IPS-20b (cell line): ENCODE data around the gene CDC42BPA.
"Not testable (repeated sequence)": the region's sequence is repeated elsewhere in the genome, so short reads cannot be mapped to it uniquely, and the experiment has no call there.

Source experiments
- H3K27ac ChIP-seq: one replicate; pipeline ENCODE4 v1.5.1; 2013; ENCODE audit warnings: low read length
- H3K27me3 ChIP-seq: 2 replicates; pipeline ENCODE4 v1.6.1; 2013; ENCODE audit warnings: mild to moderate bottlenecking, low read length, inconsistent platforms; ENCODE audit not compliant: insufficient read depth
- H3K36me3 ChIP-seq: 2 replicates; pipeline ENCODE4 v1.6.1; 2013; ENCODE audit warnings: low read depth, mild to moderate bottlenecking, inconsistent platforms, low read length, moderate library complexity; ENCODE audit not compliant: insufficient read depth
- H3K4me1 ChIP-seq: 2 replicates; pipeline ENCODE4 v1.6.1; 2013; ENCODE audit warnings: mild to moderate bottlenecking, control low read depth, inconsistent platforms, low read length, moderate library complexity; ENCODE audit not compliant: insufficient read depth
- H3K4me3 ChIP-seq: 2 replicates; pipeline ENCODE4 v1.5.1; 2013; ENCODE audit warnings: mild to moderate bottlenecking, low read length, inconsistent platforms
- H3K9ac ChIP-seq: 2 replicates; pipeline ENCODE4 v1.6.1; 2013; ENCODE audit warnings: low read depth, mild to moderate bottlenecking, inconsistent platforms, low read length, moderate library complexity
- H3K9me3 ChIP-seq: 2 replicates; pipeline ENCODE4 v1.6.1; 2013; ENCODE audit warnings: mild to moderate bottlenecking, low read depth, low read length, inconsistent platforms; ENCODE audit not compliant: insufficient read depth

Gene CDC42BPA

DNA sequence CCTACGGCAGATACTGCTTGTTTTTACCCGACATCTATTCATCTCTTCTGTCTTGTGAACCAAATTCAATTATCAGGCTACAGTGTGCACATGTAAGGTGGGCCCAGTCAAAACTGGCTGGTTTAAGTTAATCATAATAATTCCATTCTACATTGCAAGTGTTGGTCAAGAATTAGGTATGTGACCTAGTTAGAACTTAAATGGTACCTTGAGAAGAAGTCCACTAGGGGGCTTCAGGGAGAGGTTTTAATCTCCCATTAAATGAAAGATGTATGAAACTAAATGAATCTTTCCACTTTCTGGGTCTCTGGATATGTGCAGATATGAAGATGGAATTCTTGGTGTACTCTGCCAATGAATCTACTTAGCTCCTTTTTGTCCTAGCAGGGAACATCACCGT is 187.1 kb downstream of the CDC42BPA start:
- Histone ChIP-seq H3K4me1 (peaks cover 3% of the 10 kb centered on the region; the same call in 1 of the 2 replicates), H3K4me3 (no peak overlapping the region), H3K9ac (no peak overlapping the region), H3K27ac (no peak overlapping the region), H3K36me3 (peaks cover 15% of the 10 kb centered on the region), H3K27me3 (no peaks in the 10 kb centered on the region), H3K9me3 (no peaks in the 10 kb centered on the region)

DNA sequence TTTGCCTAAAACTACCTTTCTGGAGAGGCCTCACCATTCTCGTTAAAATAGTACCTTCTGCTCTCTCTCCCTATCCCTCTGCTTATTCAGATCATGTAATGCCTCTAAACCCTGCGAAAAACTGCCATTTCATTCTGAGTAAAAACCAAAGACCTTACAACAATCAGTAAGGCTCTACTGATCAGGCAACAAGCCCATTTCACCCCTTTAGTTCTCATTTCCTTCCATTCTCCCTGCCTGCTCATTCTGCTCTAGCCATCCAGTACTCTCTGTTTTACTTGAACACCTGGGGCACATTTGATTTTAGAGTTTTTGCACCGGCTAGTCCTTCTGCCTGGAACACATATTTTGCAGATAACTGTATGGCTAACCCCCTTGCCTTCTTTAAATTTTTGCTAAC is 190.4 kb downstream of the CDC42BPA start:
- Histone ChIP-seq H3K4me1 (peaks cover 13% of the 10 kb centered on the region; the same call in 1 of the 2 replicates), H3K4me3 (no peak overlapping the region), H3K9me3 (no peaks in the 10 kb centered on the region), H3K27ac (no peak overlapping the region), H3K36me3 (peaks cover 6% of the 10 kb centered on the region), H3K9ac (no peak overlapping the region), H3K27me3 (no peaks in the 10 kb centered on the region)

DNA sequence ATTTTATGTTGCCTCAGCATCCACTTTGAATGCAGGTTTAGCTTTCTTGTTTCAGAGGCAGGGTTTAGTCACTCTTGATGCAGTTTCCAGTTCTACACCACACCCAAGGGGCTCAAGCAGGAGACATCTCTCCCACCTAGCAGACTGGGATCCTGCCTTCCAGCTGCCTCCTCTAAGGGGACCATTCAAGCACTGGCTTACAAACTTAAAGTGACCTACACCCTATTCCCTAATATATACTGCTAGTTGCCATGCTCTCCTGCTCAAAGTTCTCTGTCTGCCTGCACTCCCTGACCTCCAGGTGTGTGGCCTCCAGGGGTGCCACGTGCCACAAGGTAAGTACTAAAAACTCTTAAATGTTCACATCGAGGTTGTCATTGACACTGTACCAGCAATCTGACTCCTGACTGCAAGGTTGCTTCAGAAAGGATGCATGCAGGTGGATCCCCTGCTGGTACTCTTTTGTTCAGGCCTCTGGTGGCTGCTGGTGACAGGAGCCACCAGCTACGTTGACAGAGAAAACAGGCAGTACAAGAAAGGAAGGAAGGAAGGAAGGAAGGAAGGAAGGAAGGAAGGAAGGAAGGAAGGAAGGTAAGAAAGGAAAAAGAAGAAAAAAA is 192.3 kb downstream of the CDC42BPA start:
- no peak overlapping the region for H3K9ac ChIP-seq
- no peaks in the 10 kb centered on the region for H3K9me3 ChIP-seq
- peaks cover 13% of the 10 kb centered on the region; the same call in 1 of the 2 replicates for H3K4me1 ChIP-seq
- H3K4me3 ChIP-seq, result no peak overlapping the region
- H3K27ac ChIP-seq, result no peak overlapping the region
- H3K36me3 ChIP-seq, result peaks cover 6% of the 10 kb centered on the region
- no peaks in the 10 kb centered on the region for H3K27me3 ChIP-seq

DNA sequence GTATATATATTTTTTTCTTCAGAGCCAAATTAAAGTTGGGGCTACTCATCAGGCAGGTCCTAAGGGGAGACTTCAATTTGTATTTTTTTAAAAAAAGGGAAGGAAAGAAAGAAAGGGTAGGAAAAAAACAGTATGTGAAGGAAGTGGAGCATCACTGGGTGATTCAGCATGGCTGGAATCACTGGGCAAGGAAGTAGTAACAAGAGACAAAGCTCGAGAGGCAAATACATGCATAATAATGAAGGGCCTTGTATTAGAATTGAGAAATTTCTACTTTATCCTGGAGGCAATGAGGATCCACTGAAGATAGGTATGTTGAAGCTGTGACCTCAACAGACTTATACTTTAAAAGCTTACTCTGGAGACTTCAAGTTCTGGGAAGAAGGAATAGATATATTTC is 193.8 kb downstream of the CDC42BPA start:
- H3K4me1 ChIP-seq, result peaks cover 13% of the 10 kb centered on the region; the same call in 1 of the 2 replicates
- H3K36me3 ChIP-seq, result peaks cover 6% of the 10 kb centered on the region
- H3K4me3 ChIP-seq, result no peak overlapping the region
- no peaks in the 10 kb centered on the region for H3K9me3 ChIP-seq
- H3K27me3 ChIP-seq, result no peaks in the 10 kb centered on the region
- H3K9ac ChIP-seq, result no peak overlapping the region
- H3K27ac ChIP-seq, result no peak overlapping the region

DNA sequence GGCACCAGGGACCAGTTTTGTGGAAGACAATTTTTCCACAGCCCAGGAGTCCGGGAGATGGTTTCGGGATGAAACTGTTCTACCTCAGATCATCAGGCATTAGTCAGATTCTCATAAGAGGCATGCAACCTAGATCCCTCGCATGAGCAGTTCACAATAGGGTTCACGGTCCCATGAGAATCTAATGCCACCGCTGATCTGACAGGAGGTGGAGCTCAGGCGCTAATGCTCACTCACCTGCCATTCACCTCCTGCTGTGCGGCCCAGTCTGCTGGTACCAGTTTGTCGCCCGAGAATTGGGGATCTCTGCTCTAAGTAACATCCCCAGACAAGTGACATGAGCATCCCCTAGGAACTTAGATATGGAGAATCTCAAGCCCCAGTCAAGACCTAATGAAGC is 197.5 kb downstream of the CDC42BPA start:
- no peaks in the 10 kb centered on the region for H3K36me3 ChIP-seq
- no peaks in the 10 kb centered on the region for H3K9me3 ChIP-seq
- H3K9ac ChIP-seq, result no peak overlapping the region
- no peaks in the 10 kb centered on the region for H3K27me3 ChIP-seq
- peaks cover 7% of the 10 kb centered on the region; the same call in 1 of the 2 replicates for H3K4me1 ChIP-seq
- no peak overlapping the region for H3K4me3 ChIP-seq
- no peak overlapping the region for H3K27ac ChIP-seq

DNA sequence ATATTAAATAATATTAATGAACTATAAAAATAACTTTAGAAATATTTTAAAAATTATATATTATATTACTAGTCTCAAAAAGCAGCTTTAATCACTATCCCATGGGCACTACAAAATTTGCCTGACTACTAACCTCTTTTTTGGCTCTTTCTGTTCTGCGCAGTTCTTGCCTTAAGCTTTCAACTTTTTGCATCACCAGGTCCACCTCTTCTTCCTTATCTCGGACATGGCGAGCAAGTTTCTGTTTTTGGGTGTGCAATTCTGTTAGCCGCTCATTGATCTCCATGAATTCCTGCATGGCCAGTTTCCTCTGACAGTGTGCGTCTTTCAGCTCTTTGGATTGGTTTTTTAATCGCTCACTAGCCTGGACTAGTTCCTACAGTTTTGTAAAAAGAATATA is 205.8 kb downstream of the CDC42BPA start:
- Histone ChIP-seq H3K36me3 (peaks cover 7% of the 10 kb centered on the region; the same call in 1 of the 2 replicates), H3K27me3 (no peaks in the 10 kb centered on the region), H3K4me1 (no peaks in the 10 kb centered on the region), H3K4me3 (no peak overlapping the region), H3K9ac (no peak overlapping the region), H3K9me3 (no peaks in the 10 kb centered on the region), H3K27ac (no peak overlapping the region)

DNA sequence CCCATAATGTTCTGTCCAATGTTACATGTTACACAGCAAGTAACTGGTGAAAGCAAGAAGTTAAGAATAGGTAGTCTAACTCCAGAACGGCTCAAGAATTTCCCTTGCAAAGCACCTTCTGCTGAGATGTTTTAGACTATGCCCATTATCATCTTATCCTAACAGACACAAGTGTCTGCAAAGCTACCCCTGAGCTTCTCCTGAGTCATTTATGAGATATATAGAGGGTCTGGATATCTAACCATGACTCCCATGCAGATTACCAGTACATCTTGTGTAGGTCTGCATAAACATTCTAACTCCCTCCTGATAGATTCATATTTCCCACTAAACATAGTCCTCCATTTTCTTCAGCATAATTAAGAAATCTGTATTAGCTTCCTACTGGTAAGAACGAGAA is 206.5 kb downstream of the CDC42BPA start:
- no peak overlapping the region for H3K27ac ChIP-seq
- H3K9ac ChIP-seq, result no peak overlapping the region
- peaks cover 7% of the 10 kb centered on the region; the same call in 1 of the 2 replicates for H3K36me3 ChIP-seq
- H3K4me3 ChIP-seq, result no peak overlapping the region
- no peaks in the 10 kb centered on the region for H3K9me3 ChIP-seq
- no peaks in the 10 kb centered on the region for H3K27me3 ChIP-seq
- no peaks in the 10 kb centered on the region for H3K4me1 ChIP-seq

DNA sequence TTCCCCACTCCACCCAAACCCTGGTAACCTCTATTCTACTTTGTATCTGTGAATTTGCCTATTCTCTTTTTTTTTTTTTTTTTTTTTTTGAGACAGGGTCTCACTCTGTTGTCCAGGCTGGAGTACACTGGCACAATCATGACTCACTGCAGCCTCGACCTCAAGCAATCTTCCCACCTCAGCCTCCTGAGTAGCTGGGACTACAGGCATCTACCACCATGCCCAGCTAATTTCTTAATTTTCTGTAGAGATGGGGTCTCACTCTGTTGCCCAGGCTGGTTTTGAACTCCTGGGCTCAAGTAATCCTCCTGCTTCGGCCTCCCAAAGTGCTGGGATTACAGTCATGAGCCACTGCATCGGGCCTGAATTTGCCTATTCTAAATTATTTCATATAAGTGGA is 213.0 kb downstream of the CDC42BPA start:
- H3K4me1 ChIP-seq, H3K27ac ChIP-seq, H3K4me3 ChIP-seq, H3K27me3 ChIP-seq, H3K9ac ChIP-seq, H3K9me3 ChIP-seq: not testable (repeated sequence)
- peaks cover 15% of the 10 kb centered on the region for H3K36me3 ChIP-seq

DNA sequence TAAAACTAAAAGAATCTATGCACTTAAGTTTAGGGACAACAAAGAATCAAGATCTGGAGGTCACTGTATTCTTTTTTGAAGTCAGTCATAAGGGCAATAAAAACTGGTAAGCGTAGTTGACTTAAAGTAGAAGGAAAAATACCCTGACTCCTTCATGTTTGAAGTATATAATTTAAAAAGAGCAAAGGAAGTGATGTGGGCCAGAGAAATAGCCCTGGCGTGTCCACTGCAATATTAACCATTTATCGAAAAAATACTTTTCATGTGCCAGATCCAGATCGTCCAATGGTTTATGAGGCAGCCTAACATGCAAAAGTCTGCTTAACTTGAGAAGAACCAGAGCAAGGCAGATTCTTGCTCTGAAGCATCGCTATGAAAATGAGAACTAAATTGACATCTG is 216.2 kb downstream of the CDC42BPA start:
- H3K4me3 ChIP-seq, result no peak overlapping the region

DNA sequence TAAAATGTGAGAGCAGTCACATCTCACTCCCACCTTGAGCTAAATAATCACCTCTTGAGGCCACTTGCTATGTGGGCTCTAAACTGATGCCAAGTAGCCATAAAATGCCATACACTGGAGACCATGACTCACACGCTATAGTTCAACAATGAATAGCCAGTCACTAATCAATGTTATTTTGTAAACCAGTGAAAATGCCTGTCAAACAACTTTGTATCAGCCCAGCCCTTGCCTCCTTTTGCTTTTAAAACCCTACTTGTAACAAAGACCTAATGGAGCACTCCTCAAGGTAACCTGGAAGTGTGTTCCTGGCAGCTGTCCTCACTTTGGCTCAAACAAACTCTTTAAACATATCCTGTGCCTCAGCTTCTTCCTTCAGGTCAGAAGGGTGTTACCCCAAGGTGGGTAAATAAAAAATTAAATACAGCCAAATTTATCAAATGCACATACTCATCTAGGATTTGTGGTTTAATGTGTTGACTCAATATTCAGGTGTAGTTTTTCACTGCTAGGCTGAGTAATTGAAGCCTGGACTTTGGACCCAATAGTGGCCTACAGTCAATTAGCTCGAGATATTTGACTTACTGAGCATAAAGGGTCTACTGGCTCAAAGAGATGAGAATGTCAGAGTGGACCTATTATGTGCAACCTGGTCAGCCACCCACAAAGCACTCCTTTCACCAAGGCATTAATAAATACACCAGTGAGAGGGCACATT is 223.9 kb downstream of the CDC42BPA start:
- Histone ChIP-seq H3K4me3 (no peak overlapping the region), H3K9ac (no peak overlapping the region), H3K36me3 (peaks cover 22% of the 10 kb centered on the region; the same call in 1 of the 2 replicates), H3K4me1 (no peaks in the 10 kb centered on the region), H3K27ac (no peak overlapping the region), H3K9me3 (no peaks in the 10 kb centered on the region), H3K27me3 (no peaks in the 10 kb centered on the region)

More for the DNA sequence above, 216.2 kb downstream of the CDC42BPA start:
- H3K9ac ChIP-seq, result no peak overlapping the region
- H3K36me3 ChIP-seq, result peaks cover 37% of the 10 kb centered on the region
- no peak overlapping the region for H3K27ac ChIP-seq
- no peaks in the 10 kb centered on the region for H3K4me1 ChIP-seq
- H3K27me3 ChIP-seq, result no peaks in the 10 kb centered on the region
- H3K9me3 ChIP-seq, result no peaks in the 10 kb centered on the region

DNA sequence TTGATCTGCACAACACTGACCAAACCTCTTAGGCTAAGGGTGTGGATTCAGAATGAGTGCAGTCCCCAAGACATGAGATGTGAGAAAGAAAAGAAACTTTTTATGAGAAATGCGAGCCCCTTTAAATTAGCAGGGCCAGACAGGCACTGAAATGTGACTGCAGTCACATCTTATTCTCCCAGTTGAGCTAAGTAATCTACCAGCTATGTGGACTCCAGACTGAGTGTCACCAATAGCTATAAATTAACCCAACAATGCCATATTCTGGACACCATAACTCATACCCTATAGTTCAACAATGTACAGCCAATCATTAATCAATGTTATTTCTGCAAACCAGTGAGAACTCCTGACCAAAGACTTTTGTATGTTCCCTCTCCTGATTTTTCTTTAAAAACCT is 225.0 kb downstream of the CDC42BPA start:
- Histone ChIP-seq H3K4me1 (no peaks in the 10 kb centered on the region), H3K9ac (no peak overlapping the region), H3K36me3 (peaks cover 11% of the 10 kb centered on the region; the same call in 1 of the 2 replicates), H3K9me3 (no peaks in the 10 kb centered on the region), H3K27ac (no peak overlapping the region), H3K4me3 (no peak overlapping the region), H3K27me3 (no peaks in the 10 kb centered on the region)

DNA sequence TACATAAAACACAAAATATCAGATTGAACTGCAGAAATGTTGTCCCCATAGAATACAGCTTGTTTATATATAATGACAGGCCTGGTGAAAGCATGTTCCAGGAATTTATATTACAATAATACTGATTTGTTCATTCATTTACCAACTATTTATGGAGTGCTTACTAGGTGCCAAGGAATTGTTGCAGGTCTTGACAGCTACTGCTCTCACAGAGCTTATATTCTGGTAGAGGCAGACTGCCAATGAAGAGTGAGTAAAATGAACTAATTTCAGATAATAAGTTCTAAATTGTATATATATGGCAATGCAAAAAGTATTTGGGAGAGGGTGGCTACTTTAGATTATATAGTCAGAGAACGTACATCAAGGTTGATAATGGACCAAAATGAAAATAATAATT is 226.2 kb downstream of the CDC42BPA start:
- Histone ChIP-seq H3K27me3 (no peaks in the 10 kb centered on the region), H3K9ac (no peak overlapping the region), H3K27ac (no peak overlapping the region), H3K36me3 (peaks cover 10% of the 10 kb centered on the region; the same call in 1 of the 2 replicates), H3K4me3 (no peak overlapping the region), H3K4me1 (no peaks in the 10 kb centered on the region), H3K9me3 (no peaks in the 10 kb centered on the region)
